NOMO-1 (cell line): ENCODE measurements around the gene YAP1.
A peak's percentile ranks its signal among the peaks of the same experiment; 100 is the strongest.

Experiments used
- DNase-seq, 2 experiments: peaks; one replicate each; lab custom pipeline; 2025; ENCODE audit not compliant: unreplicated experiment in 2 of 2; lab: John Stamatoyannopoulos, UW

Gene YAP1

DNA sequence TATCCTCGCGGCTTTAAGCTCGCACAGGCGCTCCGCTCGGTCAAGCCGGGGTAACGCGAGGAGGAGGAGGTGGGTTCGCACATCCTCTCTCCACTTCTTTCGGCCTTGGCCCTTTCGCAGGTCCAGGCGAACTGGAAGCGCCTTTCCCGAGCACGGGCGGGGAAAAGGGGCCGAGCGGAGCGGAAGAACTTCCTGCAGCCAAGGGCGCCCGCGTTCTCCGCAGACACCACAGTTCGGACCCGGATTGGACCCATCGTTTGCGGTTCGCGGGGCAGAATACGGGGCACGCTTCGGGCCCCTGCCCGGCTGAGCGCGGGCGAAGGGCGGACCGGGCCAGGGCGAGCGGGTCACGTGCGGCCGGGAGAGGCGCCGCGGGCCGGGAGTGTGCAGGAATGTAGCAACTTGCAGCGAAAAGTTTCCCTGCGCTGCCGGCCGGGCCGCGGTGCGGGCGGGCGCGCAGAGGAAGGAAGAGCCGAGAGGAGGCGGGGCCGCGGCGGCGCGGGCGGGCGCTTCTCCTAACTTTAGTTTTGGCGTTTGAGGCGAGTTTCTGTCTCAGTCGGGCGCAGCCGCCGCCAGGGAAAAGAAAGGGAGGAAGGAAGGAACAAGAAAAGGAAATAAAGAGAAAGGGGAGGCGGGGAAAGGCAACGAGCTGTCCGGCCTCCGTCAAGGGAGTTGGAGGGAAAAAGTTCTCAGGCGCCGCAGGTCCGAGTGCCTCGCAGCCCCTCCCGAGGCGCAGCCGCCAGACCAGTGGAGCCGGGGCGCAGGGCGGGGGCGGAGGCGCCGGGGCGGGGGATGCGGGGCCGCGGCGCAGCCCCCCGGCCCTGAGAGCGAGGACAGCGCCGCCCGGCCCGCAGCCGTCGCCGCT is at the start of gene YAP1:
Gene YAP1 (plus strand): TSS at position 552 of the 865 bp plus-strand sequence. CDS start 402 bp downstream, outside the sequence.
- DNase-seq: peak; percentile 45 to 75

DNA sequence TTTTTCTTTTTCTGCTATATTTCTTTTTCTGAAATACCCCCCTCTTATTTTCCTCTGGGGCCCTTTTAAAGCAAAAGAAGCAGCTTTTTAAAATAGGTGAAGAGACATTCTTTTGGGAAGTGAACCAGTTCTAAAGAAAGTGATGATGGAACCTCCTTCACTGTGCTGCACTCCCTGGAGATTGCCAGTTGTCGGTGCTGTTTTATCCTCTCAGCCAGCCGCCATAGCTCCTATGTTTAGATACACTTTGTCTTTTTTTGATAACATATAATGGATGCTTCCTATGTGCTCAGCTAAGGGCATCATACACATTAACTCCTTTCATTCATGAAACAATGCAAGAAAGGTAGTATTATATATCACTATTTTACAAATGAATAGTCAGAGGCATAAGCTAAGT is 49.0 kb upstream of the YAP1 start:
- DNase-seq: no peak

DNA sequence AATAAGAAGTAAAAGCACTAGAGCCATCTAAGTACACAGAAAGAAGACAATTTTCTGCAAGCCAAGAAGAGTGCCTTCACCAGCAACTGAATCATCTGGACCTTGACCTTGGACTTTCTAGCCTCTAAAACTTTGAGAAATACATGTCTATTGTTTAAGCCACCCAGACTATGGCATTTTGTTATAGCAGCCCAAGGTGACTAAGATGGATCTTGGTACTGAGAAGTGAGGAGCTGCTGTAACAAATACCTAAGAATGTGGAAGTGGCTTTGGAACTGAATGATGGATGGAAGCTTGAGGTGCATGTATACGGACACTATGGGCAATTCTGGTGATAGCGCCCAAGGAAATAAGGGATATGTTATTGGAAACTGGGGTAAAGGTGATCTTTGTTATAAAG is 48.1 kb upstream of the YAP1 start:
- DNase-seq: no peak

DNA sequence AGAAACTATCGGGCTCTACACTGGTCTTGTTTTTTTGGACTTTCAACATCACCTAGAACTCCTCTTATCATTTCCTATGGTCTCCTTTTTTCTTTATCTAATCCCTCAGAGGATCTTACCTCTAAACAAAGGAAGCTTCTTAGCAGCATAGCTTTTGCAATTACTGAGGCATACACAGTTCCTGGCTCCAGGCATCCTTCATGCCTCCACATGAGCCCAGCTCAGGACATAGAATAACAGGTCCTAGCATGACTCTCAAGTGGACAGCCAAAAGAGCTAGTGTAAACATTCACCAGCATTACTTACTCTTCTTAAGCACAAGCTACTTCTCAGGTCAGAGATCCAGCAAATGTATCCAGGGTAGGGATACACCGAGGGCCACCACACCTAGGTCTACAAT is 45.9 kb upstream of the YAP1 start:
- DNase-seq: no peak

DNA sequence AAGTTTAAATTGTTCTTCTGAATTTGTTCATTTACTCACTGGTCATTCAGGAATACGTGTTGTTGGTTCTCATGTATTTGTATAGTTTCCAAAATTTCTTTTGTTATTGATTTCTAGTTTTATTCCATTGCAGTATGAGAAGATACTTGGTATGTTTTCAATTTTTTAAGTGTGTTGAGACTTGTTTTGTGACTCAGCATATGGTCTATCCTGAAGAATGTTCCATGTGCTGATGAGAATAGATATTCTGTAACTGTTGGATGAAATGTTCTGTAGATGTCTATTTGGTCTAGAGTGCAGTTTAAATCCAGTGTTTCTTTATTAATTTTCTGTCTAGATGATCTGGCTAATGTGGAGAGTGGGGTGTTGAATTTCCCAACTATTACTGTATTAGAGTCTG is 39.5 kb upstream of the YAP1 start:
- DNase-seq: no peak

DNA sequence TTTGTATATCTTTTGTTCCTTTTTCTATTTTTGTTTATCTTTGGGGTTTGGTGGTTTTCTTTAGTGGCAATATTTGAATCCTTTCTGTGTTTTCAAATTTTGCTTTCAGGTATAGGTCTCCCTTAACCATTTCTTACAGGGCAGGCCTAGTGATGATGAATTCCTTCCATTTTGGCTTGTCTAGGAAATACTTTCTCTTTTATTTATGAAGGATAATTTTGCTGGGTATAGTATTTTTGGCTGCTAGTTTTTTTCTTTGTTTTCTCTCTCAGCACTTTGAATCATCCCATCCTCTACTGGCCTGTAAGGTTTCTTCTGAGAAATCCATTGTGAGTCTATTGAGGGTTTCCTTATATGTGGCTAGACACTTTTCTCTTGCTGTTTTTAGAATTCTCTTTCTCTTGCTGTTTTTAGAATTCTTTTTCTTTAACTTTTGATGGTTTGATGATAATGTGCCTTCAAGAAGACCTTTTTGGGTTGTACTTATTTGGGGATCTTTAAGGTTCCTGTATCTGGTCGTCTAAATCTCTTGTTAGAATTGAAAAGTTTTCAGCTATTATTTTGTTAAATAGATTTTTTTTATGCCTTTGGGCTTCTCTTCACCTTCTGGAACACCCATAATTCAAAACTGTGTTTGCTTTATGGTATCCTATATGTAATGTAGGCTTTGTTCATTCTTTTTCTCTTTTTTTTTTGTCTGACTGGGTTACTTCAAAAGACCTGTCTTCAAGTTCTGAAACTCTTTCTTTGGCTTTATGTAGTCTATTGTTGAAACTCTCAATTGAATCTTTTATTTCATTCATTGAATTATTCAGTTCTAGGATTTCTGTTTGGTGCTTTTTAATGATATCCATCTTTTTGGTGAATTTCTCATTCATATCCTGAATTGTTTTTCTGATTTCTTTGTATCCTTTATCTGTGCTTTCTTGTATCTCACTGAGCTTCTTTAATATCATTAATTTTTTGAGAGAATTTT is 38.5 kb upstream of the YAP1 start:
- no peak for DNase-seq

DNA sequence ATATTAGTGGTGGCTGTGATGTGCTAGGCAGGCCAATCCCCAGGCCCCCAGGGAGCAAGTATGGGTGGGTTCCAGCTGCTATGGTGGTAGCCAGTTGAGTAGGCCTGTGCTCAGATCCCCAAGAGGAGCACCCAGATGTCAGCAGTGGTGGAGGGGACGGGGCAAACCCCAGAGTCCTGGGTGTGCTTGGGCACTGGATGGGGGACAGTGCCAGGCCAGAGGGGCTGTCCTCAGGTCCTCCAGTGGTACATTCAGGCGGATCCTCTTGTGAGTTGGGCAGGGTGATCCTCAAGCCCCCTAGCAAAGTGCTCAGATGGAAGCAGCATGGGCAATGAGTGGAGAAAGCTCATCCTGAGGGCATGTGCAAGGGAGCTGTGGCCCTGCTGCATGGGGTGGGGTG is 37.0 kb upstream of the YAP1 start:
- DNase-seq: no peak

DNA sequence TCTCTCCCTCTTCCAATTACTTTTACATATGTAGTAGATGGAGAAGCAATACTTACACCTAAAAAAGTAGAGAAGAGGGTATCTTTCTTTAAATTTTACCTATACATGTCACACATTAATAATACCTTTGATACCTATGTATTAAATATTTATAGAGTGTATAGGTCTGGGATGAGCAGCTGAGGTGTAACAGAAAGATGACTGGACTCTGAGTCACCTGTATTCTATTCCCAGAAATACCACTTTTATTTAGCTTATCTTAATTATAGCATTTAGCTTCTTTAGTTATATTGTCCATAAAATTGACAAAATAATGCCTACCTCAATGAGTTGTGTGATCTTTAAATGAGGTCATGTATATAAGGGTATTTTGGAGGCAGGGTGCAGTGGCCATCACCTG is 30.6 kb upstream of the YAP1 start:
- no peak for DNase-seq

DNA sequence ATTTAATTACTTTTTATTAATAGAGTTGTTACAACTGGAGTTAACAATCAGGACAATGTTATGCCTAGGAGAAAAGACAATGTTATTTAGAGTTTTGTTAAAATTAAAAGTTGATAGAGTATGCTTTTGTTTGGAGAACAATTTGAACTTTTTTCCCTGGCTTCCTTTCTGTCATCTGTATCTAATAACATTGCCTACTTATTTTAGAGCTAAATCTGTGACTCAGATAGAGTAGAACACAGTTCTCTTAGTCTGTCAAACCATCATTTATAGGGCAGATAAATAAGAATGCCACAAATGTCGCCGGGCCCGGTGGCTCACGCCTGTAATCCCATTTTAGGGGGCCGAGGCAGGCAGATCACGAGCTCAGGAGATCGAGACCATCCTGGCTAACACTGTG is 28.9 kb upstream of the YAP1 start:
- DNase-seq: no peak

DNA sequence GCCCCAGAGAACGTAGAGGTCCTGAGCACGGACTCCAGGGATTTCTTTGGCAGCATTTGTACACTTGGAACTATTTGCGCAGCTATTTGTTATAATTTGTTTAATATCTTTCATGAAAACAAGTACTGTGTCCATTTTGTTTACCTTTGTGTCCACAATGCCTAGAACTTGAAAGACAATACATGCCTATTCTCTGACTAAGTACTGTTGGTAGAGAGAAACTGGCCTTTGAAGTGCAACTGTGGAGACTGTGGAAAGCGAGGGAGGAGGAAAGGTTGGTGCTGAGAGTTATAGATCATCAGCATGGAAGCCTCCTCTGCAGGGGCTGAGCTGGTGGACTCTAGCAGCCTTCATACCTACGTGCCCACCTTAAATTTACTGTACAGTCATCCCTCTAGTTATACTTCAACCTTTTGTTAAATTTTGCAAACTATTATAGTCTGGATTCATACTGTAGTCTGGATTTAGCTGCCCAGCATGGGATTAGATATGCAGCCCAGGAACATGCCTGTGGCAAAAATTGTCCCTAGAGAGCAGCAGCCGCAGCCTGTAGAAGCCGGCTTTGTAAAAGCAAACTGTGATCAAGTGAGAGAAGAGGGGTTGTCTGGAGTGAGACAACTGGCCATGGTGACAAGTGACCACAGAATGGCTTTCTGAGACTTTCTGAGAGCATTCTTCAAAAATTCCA is 24.2 kb upstream of the YAP1 start:
- DNase-seq: no peak

DNA sequence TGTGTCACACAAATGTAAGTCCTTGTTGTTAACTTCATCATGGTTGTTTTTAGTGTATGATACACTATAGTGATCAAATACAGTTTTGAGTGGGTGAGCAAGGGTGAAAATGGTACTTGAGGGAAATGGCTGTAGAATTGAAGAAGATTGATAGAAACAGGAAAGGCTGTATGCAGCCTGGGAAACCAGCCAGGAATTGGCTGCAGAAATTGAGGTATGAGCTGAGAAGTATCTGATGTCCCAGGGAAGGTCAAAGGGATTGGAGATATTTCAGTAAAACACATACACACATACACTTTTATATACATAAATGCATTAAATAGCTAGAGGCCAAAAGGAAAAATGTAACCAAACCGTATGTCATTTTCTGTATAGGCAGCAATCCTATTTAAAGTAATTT is 13.1 kb upstream of the YAP1 start:
- no peak for DNase-seq

DNA sequence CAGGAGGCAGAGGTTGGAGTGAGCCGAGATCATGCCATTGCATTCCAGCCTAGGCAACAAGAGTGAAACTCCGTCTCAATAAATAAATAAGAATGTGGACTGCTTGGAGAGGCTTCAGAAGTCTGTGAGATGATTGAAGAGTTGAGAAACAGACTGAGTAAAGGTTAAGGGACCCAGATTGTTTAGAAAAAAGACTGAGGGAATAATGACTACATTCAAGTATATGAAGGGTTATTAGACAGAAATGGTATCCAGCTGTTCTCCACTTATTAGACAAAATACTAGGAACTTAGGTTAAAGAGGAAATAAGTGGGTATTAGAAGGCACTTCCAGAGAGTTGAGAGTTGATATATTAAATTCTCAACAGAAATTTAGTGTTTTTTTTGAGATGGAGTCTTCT is 10.5 kb upstream of the YAP1 start:
- DNase-seq: no peak

DNA sequence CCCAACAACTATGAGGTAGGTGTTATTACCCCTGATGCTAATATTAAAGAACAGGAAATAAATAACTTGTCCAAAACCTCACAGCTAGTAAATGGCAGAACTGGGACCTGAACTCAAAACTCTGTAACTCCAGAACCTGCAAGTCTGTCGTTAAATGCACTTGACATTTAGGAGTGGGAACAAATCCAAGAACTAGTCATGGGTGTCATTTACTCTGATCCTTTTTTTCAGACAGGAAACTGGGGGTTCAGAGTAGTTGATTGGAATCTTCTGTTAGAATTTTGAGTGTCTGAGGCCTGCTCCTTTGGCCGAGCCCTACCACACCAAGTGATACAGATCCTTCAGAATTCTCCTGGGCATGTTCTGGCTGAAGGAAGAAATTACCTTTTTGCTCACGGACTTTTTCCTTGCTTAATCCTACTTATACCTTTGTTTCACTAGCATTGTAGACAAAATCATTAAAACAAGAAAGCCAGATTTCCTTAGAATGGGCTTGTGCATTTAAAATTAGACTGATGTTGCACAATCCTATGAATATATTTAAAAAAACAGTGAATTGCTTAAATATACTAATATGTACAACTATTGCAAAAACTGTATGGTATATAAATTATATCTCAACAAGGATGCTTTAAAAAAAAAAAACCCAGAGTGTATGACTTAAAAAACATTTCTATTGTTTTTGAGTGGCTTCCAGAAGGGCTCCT is 1.4 kb upstream of the YAP1 start:
- no peak for DNase-seq

DNA sequence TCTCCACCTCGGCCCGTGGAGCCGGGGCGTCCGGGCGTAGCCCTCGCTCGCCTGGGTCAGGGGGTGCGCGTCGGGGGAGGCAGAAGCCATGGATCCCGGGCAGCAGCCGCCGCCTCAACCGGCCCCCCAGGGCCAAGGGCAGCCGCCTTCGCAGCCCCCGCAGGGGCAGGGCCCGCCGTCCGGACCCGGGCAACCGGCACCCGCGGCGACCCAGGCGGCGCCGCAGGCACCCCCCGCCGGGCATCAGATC is 439 bp downstream of the YAP1 start:
- DNase-seq: no peak

DNA sequence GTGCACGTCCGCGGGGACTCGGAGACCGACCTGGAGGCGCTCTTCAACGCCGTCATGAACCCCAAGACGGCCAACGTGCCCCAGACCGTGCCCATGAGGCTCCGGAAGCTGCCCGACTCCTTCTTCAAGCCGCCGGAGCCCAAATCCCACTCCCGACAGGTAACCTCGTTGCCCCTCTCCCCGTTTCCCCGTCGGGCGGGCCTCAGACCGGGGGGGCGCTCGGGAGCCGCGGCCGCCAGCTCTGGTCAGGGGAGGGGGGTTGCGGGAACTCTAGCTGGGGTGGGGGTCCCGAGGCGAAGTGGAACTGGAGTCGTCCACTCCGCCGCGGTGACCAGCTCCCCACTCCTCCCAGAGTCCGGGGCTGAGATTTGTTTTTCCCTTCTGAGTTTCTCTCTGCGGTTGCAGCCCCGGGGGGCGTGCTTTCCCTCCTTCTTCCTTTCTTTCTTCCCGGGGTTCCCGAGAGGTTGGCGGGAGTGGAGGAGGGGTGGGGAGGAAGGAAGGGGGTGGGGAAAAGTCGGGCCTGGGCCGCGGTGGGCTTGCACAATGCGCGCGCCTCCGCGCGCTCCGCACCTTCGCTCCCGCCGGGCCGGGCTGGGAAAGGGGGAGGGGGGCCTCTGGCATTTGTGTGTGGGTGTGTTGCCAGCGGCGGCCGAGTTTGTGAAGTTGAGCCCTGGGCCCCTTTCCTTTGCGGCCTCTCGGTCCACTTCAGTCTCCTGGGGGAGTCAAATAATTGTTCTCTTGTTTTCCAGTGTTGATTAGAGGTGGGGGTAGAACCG is 952 bp downstream of the YAP1 start:
- no peak for DNase-seq

DNA sequence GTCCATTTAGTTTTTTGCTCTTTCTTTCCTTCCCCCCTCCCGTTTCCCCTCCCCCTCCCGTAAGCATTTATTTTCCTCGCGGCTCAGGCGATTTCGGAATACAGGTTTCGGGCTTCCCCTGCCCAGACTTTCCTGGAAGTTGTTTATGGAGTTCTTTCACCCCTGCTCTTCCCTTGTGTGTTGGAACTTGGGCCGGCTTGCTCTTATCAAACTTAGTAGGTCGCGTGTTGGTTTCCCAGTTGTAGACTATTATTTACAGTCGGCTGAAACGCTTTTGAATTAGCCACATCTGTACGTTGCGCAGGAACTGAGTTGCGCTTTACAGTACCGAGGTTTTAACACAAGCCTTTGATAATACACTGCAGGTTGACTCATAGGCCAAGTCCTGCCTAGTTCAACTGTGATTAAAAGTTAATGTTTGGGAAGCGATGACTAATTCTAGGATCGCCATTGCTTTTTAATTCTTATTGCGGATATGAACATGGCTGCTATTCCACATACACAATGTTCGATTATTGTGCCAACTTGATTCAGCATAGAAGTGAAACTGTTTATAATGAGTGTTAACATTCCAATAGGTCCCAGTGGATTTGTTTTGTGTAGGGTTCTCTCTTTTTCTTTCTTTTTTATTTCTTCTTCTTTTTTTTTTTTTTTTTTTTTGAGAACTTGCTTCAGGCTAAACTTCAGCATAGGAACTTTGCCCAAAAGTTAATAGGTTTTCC is 1.7 kb downstream of the YAP1 start:
- peak; percentile 5 to 16 for DNase-seq

DNA sequence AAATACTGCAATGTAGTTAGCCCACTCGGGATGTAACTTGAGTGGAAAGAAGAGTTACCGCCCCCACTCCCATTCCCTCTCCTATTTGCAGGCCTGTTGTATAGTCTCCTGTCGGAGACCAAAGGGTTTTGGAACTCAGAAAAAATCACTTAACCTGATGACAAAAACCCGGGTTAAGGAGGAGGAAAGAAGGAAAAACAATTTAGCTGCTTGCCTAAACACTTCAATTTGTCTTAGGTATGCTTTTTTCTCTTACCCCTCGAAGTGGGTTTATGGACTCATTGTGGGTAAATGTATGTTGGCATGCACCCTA is 2.2 kb downstream of the YAP1 start:
- DNase-seq: no peak

DNA sequence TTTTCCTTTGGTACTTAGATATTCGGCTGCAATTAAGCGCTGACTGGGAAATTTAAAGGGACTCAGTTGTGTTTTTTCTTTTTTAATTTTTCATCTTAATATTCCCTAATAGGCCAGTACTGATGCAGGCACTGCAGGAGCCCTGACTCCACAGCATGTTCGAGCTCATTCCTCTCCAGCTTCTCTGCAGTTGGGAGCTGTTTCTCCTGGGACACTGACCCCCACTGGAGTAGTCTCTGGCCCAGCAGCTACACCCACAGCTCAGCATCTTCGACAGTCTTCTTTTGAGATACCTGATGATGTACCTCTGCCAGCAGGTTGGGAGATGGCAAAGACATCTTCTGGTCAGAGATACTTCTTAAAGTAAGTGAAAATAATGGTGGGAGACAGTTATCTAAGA is 3.8 kb downstream of the YAP1 start:
- DNase-seq: no peak

DNA sequence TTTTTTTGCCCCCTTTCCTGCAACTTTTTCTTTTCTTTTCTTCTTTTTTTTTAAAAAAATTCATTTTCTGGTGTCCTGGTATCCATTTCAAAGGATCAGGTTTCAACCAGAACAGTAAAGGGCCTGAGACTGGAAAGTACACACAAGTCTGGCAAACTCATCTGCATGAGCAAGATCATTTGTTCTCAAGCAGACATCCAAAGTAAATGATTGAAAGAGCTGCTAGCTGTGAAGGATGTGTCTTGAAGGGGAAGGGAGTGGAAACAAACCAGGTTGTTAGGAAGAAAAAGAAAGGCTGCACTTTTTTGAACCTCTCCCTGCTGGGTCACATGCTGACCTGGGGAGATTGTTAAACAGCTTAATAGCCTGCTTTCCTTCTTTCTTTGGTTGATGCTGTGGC is 5.3 kb downstream of the YAP1 start:
- no peak for DNase-seq
